HCT116 (cell line): ENCODE measurements around the gene CCDC32. TPM values are rescaled to one million over a fixed set of nuclear protein-coding genes. Genes with fewer than 3 reads are reported as not detected.
"Not testable (repeated sequence)": the region's sequence is repeated elsewhere in the genome, so short reads cannot be mapped to it uniquely, and the experiment has no call there.

Experiments
- ATAC-seq: fragments of 200-7000 bp; cut with Tn5 transposase; 2 replicates; pipeline ENCODE4 v1.9.1; 2020; ENCODE audit warnings: mild to moderate bottlenecking, moderate library complexity
- BruUV-seq: library from RNA; stranded (reverse); fragments of 400-500 nt; replicated peaks from 2 replicates; lab custom pipeline; 2021; lab: Mats Ljungman, UMichigan
- CTCF ChIA-PET: fragments of 300-600 bp; sonication (Branson Sonifier 250); formaldehyde crosslinking; loops from one replicate; lab custom pipeline; 2021; ENCODE audit warnings: antibody characterized with exemption; lab: Charles Lee
- POLR2A ChIA-PET: fragments of 300-600, 350-600 bp; sonication (Branson Sonifier 250); formaldehyde crosslinking; loops from one replicate; lab custom pipeline; 2021; ENCODE audit warnings: antibody characterized with exemption; lab: Charles Lee
- RAD21 ChIA-PET, 2 experiments: fragments of 300-600 bp; sonication (Branson Sonifier 250); formaldehyde crosslinking; loops; one replicate each; lab custom pipeline; 2023; ENCODE audit warnings: low total read pairs in 2 of 2; ENCODE audit not compliant: uncharacterized antibody in 2 of 2, unreplicated experiment in 2 of 2, low non-redundant PET in 1 of 2; lab: Charles Lee
- DNase-seq: peaks from one replicate; pipeline ENCODE4 v3.0.0-alpha.2; 2010; ENCODE audit warnings: low read depth, low spot score
- H2AFZ ChIP-seq: fragments of 200-600 bp; shearing (Covaris generic), sonication (generic); 2 replicates; pipeline ENCODE4 v1.6.1; 2017; ENCODE audit warnings: low read depth, mixed run types, mixed read lengths, antibody characterized with exemption, low read length; ENCODE audit not compliant: poor library complexity, severe bottlenecking
- H3K27ac ChIP-seq: 2 replicates; pipeline ENCODE4 v1.5.1; 2012; ENCODE audit warnings: low read depth, low read length
- H3K27me3 ChIP-seq: fragments of 200-600 bp; sonication (generic); 2 replicates; pipeline ENCODE4 v1.6.1; 2016; ENCODE audit warnings: mixed run types, low read length, mixed read lengths; ENCODE audit not compliant: insufficient read depth
- H3K36me3 ChIP-seq, 2 experiments: fragments of 200-500 bp in 1 of 2; fragments of 200-600 bp in 1 of 2; sonication (Bioruptor generic) in 1 of 2; sonication (generic) in 1 of 2; 2 replicates each; pipeline versions ENCODE4 v1.5.1 to v1.6.1; 2014 to 2016; ENCODE audit warnings: low read length in 2 of 2, inconsistent platforms in 1 of 2, mixed read lengths in 1 of 2, mixed run types in 1 of 2; ENCODE audit not compliant: insufficient read depth in 2 of 2, control insufficient read depth in 1 of 2
- H3K4me1 ChIP-seq, 2 experiments: fragments of 200-600 bp in 1 of 2; sonication (generic) in 1 of 2; 2 replicates each; pipeline versions ENCODE4 v1.5.1 to v1.6.1; 2012 to 2017; ENCODE audit warnings: low read length in 2 of 2, inconsistent platforms in 1 of 2, mild to moderate bottlenecking in 1 of 2, mixed read lengths in 1 of 2, mixed run types in 1 of 2, moderate library complexity in 1 of 2; ENCODE audit not compliant: insufficient read depth in 2 of 2, control insufficient read depth in 1 of 2
- H3K4me2 ChIP-seq: fragments of 200-600 bp; sonication (generic); 2 replicates; pipeline ENCODE4 v1.6.1; 2017; ENCODE audit warnings: mixed run types, low read length, mixed read lengths
- H3K4me3 ChIP-seq, 2 experiments: fragments of 200-600 bp in 1 of 2; sonication (generic) in 1 of 2; replicated peaks in 1 of 2; 2 replicates each; pipeline ENCODE4 v1.5.1; 2011 to 2016; ENCODE audit warnings: low read length in 2 of 2, control low read depth in 1 of 2, low read depth in 1 of 2, mild to moderate bottlenecking in 1 of 2, mixed read lengths in 1 of 2, mixed run types in 1 of 2
- H3K79me2 ChIP-seq: fragments of 200-600 bp; sonication (generic); 2 replicates; pipeline ENCODE4 v1.6.1; 2017; ENCODE audit warnings: mild to moderate bottlenecking, mixed run types, low read length, moderate library complexity, mixed read lengths; ENCODE audit not compliant: insufficient read depth
- H3K9ac ChIP-seq: fragments of 200-600 bp; sonication (generic); 2 replicates; pipeline ENCODE4 v1.6.1; 2016; ENCODE audit warnings: low read length, mixed read lengths
- H3K9me2 ChIP-seq: fragments of 200-600 bp; sonication (generic), shearing (Covaris generic); 2 replicates; pipeline ENCODE4 v1.6.1; 2017; ENCODE audit warnings: mixed run types, mild to moderate bottlenecking, moderate library complexity; ENCODE audit not compliant: insufficient read depth
- H3K9me3 ChIP-seq, 2 experiments: fragments of 200-500 bp in 1 of 2; fragments of 200-600 bp in 1 of 2; sonication (Bioruptor generic) in 1 of 2; sonication (generic) in 1 of 2; 2 replicates each; pipeline ENCODE4 v1.6.1; 2014 to 2017; ENCODE audit warnings: low read length in 2 of 2, mixed read lengths in 2 of 2, inconsistent platforms in 1 of 2, low read depth in 1 of 2, mild to moderate bottlenecking in 1 of 2, mixed run types in 1 of 2, moderate library complexity in 1 of 2; ENCODE audit not compliant: control insufficient read depth in 1 of 2, insufficient read depth in 1 of 2
- H4K20me1 ChIP-seq: fragments of 200-600 bp; sonication (generic), shearing (Covaris generic); 2 replicates; pipeline ENCODE4 v1.6.1; 2017; ENCODE audit warnings: mixed run types, mild to moderate bottlenecking, moderate library complexity; ENCODE audit not compliant: insufficient read depth
- ATF3 ChIP-seq: IDR thresholded peaks from 2 replicates; pipeline ENCODE4 v1.6.1; 2012
- CBX3 ChIP-seq: IDR thresholded peaks from 2 replicates; pipeline ENCODE4 v1.6.1; 2012; ENCODE audit warnings: low read depth
- CEBPB ChIP-seq: IDR thresholded peaks from 2 replicates; pipeline ENCODE4 v1.6.1; 2012; ENCODE audit warnings: low read depth
- ELF1 ChIP-seq: IDR thresholded peaks from 2 replicates; pipeline ENCODE4 v1.6.1; 2012; ENCODE audit warnings: low read depth, borderline replicate concordance
- EZH2 ChIP-seq: fragments of 200-600 bp; sonication (generic); IDR thresholded peaks from 2 replicates; pipeline ENCODE4 v1.6.1; 2017; ENCODE audit warnings: antibody characterized with exemption, mixed run types
- EZH2phosphoT487 ChIP-seq: fragments of 200-600 bp; IDR thresholded peaks from 2 replicates; pipeline ENCODE4 v1.6.1; 2018; ENCODE audit warnings: antibody characterized with exemption, borderline replicate concordance
- FOSL1 ChIP-seq: IDR thresholded peaks from 2 replicates; pipeline ENCODE4 v1.6.1; 2012; ENCODE audit warnings: low read depth
- JUND ChIP-seq: IDR thresholded peaks from 2 replicates; pipeline ENCODE4 v1.6.1; 2012
- MAX ChIP-seq: IDR thresholded peaks from 2 replicates; pipeline ENCODE4 v1.6.1; 2012
- POLR2AphosphoS5 ChIP-seq: IDR thresholded peaks from 2 replicates; pipeline ENCODE4 v1.6.1; 2011; ENCODE audit warnings: mild to moderate bottlenecking, low read depth, low read length, moderate library complexity
- REST ChIP-seq: IDR thresholded peaks from 2 replicates; pipeline ENCODE4 v1.6.1; 2012; ENCODE audit warnings: low read depth
- SIN3A ChIP-seq: IDR thresholded peaks from 2 replicates; pipeline ENCODE4 v1.6.1; 2012; ENCODE audit warnings: low read depth
- SP1 ChIP-seq: IDR thresholded peaks from 2 replicates; pipeline ENCODE4 v1.6.1; 2012; ENCODE audit warnings: low read depth
- SRF ChIP-seq: IDR thresholded peaks from 2 replicates; pipeline ENCODE4 v1.6.1; 2012; ENCODE audit warnings: low read depth
- TCF7L2 ChIP-seq: IDR thresholded peaks from 2 replicates; pipeline ENCODE4 v1.7.0; 2011; ENCODE audit warnings: borderline replicate concordance, inconsistent platforms; ENCODE audit not compliant: insufficient read depth, insufficient read length; ENCODE audit errors: extremely low read depth
- ZBTB33 ChIP-seq: IDR thresholded peaks from 2 replicates; pipeline ENCODE4 v1.6.1; 2011; ENCODE audit warnings: mild to moderate bottlenecking, low read length, moderate library complexity; ENCODE audit not compliant: insufficient replicate concordance; ENCODE audit errors: extremely low read depth
- ZFX ChIP-seq: fragments of 450-650 bp; IDR thresholded peaks from 2 replicates; pipeline ENCODE4 v1.6.1; 2017
- intact Hi-C: fragments of 100-400 bp; cut with micrococcal nuclease; formaldehyde crosslinking; loops from 2 replicates; pipeline ENCODE4 v1.10.0; 2022
- total RNA-seq: library from RNA; stranded (reverse); gene quantifications from one replicate; pipeline ENCODE4 v1.2.1, GENCODE V29; 2021; ENCODE audit not compliant: unreplicated experiment

The CCDC32 gene
- total RNA-seq, 1 experiment from 2014 or later, result 18.6 TPM

- POLR2A ChIA-PET, H3K4me3 ChIP-seq, H3K9me3 ChIP-seq, H3K4me2 ChIP-seq, H3K4me1 ChIP-seq, H3K9me2 ChIP-seq, intact Hi-C loops, RAD21 ChIA-PET, H3K9ac ChIP-seq, BruUV-seq, H3K27ac ChIP-seq, ATAC-seq, H4K20me1 ChIP-seq, H3K27me3 ChIP-seq, H2AFZ ChIP-seq, DNase-seq, H3K79me2 ChIP-seq: not testable (repeated sequence)
- H3K36me3 ChIP-seq, result peaks cover 11 to 13% of the 10 kb centered on the region in 2 experiments; a peak in 3 of 4 replicates
- CTCF ChIA-PET, result interaction anchor here (1.1 kb wide), 1 partner anchor 12 kb away, joined by 3 read pairs; the partner anchor contains the start of gene CCDC32
These were observed 12.1 kb upstream of the CCDC32 start for GRCh38 chr15:40576914-40577313.

- ATAC-seq (no peak), DNase-seq (no peak)
- H2AFZ ChIP-seq, result no peak overlapping the region
- CTCF ChIA-PET, result no interaction called here
- POLR2A ChIA-PET, result interaction anchor here (1.3 kb wide), 1 partner anchor 10 kb away, joined by 4 read pairs; the partner anchor contains the start of gene CCDC32
- H4K20me1 ChIP-seq, result no peaks in the 10 kb centered on the region
- H3K4me1 ChIP-seq, result peaks cover 6% of the 10 kb centered on the region in 2 experiments; a peak in 2 of 4 replicates
- no peaks in the 10 kb centered on the region for H3K9me2 ChIP-seq
- peaks cover 19% of the 10 kb centered on the region for H3K79me2 ChIP-seq
- no peaks in the 10 kb centered on the region for H3K27me3 ChIP-seq
- no peak overlapping the region for H3K27ac ChIP-seq
- no TSS peak for BruUV-seq
- H3K9ac ChIP-seq, result no peak overlapping the region
- RAD21 ChIA-PET, result no interaction called here
- no peaks in the 10 kb centered on the region for H3K9me3 ChIP-seq
- H3K36me3 ChIP-seq, result peaks cover 15 to 18% of the 10 kb centered on the region in 2 experiments; a peak in 3 of 4 replicates
- intact Hi-C loops, result no loop called here
- no peak overlapping the region for H3K4me3 ChIP-seq
- no peak overlapping the region for H3K4me2 ChIP-seq
- TF ChIP-seq CBX3 (no peak), EZH2 (no peak), EZH2phosphoT487 (no peak), ELF1 (no peak), JUND (no peak), CEBPB (no peak), ATF3 (no peak), REST (no peak), SRF (no peak), ZBTB33 (no peak), FOSL1 (no peak), ZFX (no peak), TCF7L2 (no peak), POLR2AphosphoS5 (no peak), SIN3A (no peak), MAX (no peak), SP1 (no peak)
These were observed 10.3 kb upstream of the CCDC32 start for GRCh38 chr15:40575113-40575512.
